ENCODE data around the gene OR7A17. TPM values are rescaled to one million over a fixed set of nuclear protein-coding genes. Genes with fewer than 3 reads are reported as not detected.
A peak's percentile ranks its signal among the peaks of the same experiment; 100 is the strongest.

OR7A17 gene
- polyA plus RNA-seq, 3 donors, result not detected

DNA sequence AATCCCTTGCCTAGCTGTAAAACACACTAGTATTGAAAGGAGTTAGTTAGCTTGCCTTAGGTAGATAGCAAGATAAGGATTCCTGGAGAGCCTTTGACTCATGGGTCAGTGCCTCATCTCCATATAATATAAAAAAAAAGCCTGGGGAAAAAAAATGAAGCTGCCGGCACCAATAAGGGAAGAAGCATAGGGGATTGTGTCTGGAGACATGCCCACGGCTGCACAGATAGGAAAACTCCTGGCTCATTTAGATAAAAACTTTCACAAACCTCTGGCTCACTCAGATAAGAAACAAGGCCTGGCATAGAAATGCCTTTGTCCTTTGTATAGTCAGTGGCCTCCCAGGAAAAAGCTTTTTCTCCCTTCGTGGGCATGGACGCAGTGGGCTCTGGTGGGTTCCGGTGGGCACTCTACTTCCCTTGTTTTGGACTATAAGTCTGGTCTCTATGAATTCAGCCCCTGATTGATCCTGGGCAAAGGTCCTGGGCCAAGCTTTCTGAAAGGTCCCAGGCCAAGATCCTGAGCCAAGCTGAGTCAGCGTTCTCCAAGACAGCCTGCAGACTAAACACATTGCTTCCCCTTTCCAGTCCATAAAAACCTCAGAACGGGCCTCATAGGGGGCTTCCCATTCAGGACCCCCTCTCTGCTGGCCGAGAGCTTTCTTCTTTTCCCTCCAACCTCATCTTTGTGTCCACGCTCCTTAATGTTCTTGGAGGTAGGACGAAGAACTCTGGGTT is 4.9 kb upstream of the OR7A17 start:
- Mint-ChIP-seq H3K27ac (peak overlapping the region in 1 of 7 donors; percentile 42), H3K4me1 (peaks cover 12% of the 10 kb centered on the region), H3K36me3 (no peaks in the 10 kb centered on the region), H3K9me3 (peaks cover 0 to 3% (median 0%) of the 10 kb centered on the region in 7 donors), H3K4me3 (no peak overlapping the region), H3K27me3 (ENCODE audit: low read depth in 3 of 3) (peaks cover 7 to 20% (median 11%) of the 10 kb centered on the region in 3 donors)
- Histone ChIP-seq H3K4me3 (replicated peaks in 1 of 3; ENCODE audit: low read depth in 2 of 3, low read length in 3 of 3) (no peak overlapping the region), H3K4me1 (ENCODE audit: control insufficient read depth in 1 of 2, insufficient read depth in 2 of 2, low read length in 2 of 2) (peaks cover 5 to 6% of the 10 kb centered on the region in 2 donors), H3K27ac (ENCODE audit: low read depth in 1 of 2, low read length in 2 of 2) (no peak overlapping the region), H4K20me1 (ENCODE audit: insufficient read depth, low read length) (no peaks in the 10 kb centered on the region), H3K27me3 (ENCODE audit: control insufficient read depth in 2 of 2, insufficient read depth in 2 of 2, low read length in 2 of 2) (no peaks in the 10 kb centered on the region), H3K9me3 (replicated peaks in 1 of 2; ENCODE audit: control insufficient read depth in 1 of 2, insufficient read depth in 1 of 2, low read length in 2 of 2) (no peaks in the 10 kb centered on the region), H3K9ac (ENCODE audit: insufficient read depth, low read length, poor library complexity, severe bottlenecking) (no peak overlapping the region), H3K4me2 (replicated peaks; ENCODE audit: extremely low read depth, low read length, poor library complexity, severe bottlenecking) (no peak overlapping the region), H3K79me2 (ENCODE audit: insufficient read depth, low read length) (no peaks in the 10 kb centered on the region), H2AFZ (ENCODE audit: insufficient read depth, low read depth, low read length, poor library complexity, severe bottlenecking) (peak overlapping the region; percentile 33), H3K36me3 (replicated peaks in 1 of 2; ENCODE audit: control insufficient read depth in 1 of 2, insufficient read depth in 2 of 2, low read length in 2 of 2) (no peaks in the 10 kb centered on the region)
- TF ChIP-seq, protein P1, sequence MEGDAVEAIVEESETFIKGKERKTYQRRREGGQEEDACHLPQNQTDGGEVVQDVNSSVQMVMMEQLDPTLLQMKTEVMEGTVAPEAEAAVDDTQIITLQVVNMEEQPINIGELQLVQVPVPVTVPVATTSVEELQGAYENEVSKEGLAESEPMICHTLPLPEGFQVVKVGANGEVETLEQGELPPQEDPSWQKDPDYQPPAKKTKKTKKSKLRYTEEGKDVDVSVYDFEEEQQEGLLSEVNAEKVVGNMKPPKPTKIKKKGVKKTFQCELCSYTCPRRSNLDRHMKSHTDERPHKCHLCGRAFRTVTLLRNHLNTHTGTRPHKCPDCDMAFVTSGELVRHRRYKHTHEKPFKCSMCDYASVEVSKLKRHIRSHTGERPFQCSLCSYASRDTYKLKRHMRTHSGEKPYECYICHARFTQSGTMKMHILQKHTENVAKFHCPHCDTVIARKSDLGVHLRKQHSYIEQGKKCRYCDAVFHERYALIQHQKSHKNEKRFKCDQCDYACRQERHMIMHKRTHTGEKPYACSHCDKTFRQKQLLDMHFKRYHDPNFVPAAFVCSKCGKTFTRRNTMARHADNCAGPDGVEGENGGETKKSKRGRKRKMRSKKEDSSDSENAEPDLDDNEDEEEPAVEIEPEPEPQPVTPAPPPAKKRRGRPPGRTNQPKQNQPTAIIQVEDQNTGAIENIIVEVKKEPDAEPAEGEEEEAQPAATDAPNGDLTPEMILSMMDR (IDR thresholded peaks at IDR 0.05), result no peak
- peak in 1 of 3 donors; percentile 11 for DNase-seq
- WGBS (ENCODE audit: insufficient coverage), result 6% methylated on average over 4 of the region's 10 CpGs
- intact Hi-C loops (cut with micrococcal nuclease), result loop anchor here in 1 of 2 donors (10.0 kb wide), 1 partner anchor 336 kb away; no protein-coding TSS in a partner anchor

DNA sequence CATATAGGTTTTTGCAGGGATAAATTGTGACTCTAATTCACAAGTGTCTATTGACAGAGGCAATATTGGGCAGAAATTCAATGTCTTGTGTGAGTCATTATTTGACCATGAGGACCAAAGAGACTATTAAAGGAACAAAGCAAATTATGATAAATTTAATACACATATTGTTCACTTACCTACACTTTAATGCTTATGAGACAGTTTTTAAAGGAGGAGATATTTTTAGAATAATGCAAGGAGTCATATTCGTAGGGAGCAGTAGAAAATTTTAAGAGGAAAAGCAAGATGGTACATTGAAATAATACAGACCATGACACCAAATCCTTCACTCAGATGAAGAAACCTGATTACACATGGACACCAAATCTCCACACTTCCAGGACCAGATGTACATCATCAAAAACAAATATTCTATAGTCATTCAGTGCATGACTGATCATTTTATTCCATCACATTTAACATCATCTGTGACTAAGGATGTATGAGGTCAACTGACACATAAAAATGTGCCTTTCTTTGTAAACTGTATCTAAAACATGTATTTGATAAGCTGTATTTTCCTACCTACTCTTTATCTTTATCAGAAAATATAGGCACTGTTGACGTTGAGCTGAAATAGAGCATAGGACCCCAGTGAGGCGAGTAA is 4.2 kb upstream of the OR7A17 start:
- Histone ChIP-seq H4K20me1 (ENCODE audit: insufficient read depth, low read length) (no peaks in the 10 kb centered on the region), H3K4me1 (ENCODE audit: control insufficient read depth in 1 of 2, insufficient read depth in 2 of 2, low read length in 2 of 2) (peaks cover 5 to 6% of the 10 kb centered on the region in 2 donors), H2AFZ (ENCODE audit: insufficient read depth, low read depth, low read length, poor library complexity, severe bottlenecking) (no peak overlapping the region), H3K27me3 (ENCODE audit: control insufficient read depth in 2 of 2, insufficient read depth in 2 of 2, low read length in 2 of 2) (no peaks in the 10 kb centered on the region), H3K4me3 (replicated peaks in 1 of 3; ENCODE audit: low read depth in 2 of 3, low read length in 3 of 3) (no peak overlapping the region), H3K9me3 (replicated peaks in 1 of 2; ENCODE audit: control insufficient read depth in 1 of 2, insufficient read depth in 1 of 2, low read length in 2 of 2) (no peaks in the 10 kb centered on the region), H3K27ac (ENCODE audit: low read depth in 1 of 2, low read length in 2 of 2) (no peak overlapping the region), H3K79me2 (ENCODE audit: insufficient read depth, low read length) (no peaks in the 10 kb centered on the region), H3K9ac (ENCODE audit: insufficient read depth, low read length, poor library complexity, severe bottlenecking) (no peak overlapping the region), H3K4me2 (replicated peaks; ENCODE audit: extremely low read depth, low read length, poor library complexity, severe bottlenecking) (no peak overlapping the region), H3K36me3 (replicated peaks in 1 of 2; ENCODE audit: control insufficient read depth in 1 of 2, insufficient read depth in 2 of 2, low read length in 2 of 2) (no peaks in the 10 kb centered on the region)
- no peak overlapping the region for H3K27ac Mint-ChIP-seq
- peaks cover 0 to 3% (median 0%) of the 10 kb centered on the region in 7 donors for H3K9me3 Mint-ChIP-seq
- intact Hi-C loops (cut with micrococcal nuclease), result loop anchor here in 1 of 2 donors (10.0 kb wide), 1 partner anchor 335 kb away; no protein-coding TSS in a partner anchor
- H3K4me3 Mint-ChIP-seq, result no peak overlapping the region
- H3K36me3 Mint-ChIP-seq, result no peaks in the 10 kb centered on the region
- TF ChIP-seq, protein P1 (IDR thresholded peaks at IDR 0.05), result no peak
- H3K27me3 Mint-ChIP-seq (ENCODE audit: low read depth in 3 of 3), result peaks cover 7 to 21% (median 11%) of the 10 kb centered on the region in 3 donors
- whole genome bisulfite sequencing (ENCODE audit: insufficient coverage), result 100% methylated on average over 1 of the region's 3 CpGs
- H3K4me1 Mint-ChIP-seq, result peaks cover 16% of the 10 kb centered on the region
- no peak for DNase-seq
